Aorta (tissue), 5 donors: ENCODE measurements around the gene PODN. TPM values are rescaled to one million over a fixed set of nuclear protein-coding genes. Genes with fewer than 3 reads are reported as not detected.

Source experiments
- ATAC-seq: fragments of 200-7000 bp; cut with Tn5 transposase; one replicate; pipeline ENCODE4 v1.9.1; 2022; ENCODE audit warnings: moderate library complexity; ENCODE audit not compliant: low FRiP score
- DNase-seq, 2 donors: peaks; one replicate each; pipeline ENCODE4 v3.0.0-alpha.2; 2020
- H3K27ac ChIP-seq, 2 donors: one replicate each; pipeline ENCODE4 v1.5.1; 2013; ENCODE audit warnings: low read length in 2 of 2, mild to moderate bottlenecking in 2 of 2, moderate library complexity in 2 of 2, control low read depth in 1 of 2, inconsistent platforms in 1 of 2, low read depth in 1 of 2
- H3K27me3 ChIP-seq, 2 donors: one replicate each; pipeline ENCODE4 v1.6.1; 2013; ENCODE audit warnings: control low read depth in 1 of 2, low read length in 1 of 2, mild to moderate bottlenecking in 1 of 2, moderate library complexity in 1 of 2; ENCODE audit not compliant: insufficient read depth in 2 of 2, control insufficient read depth in 1 of 2
- H3K36me3 ChIP-seq, 2 donors: one replicate each; pipeline ENCODE4 v1.6.1; 2013; ENCODE audit warnings: control low read depth in 1 of 2, low read length in 1 of 2, mild to moderate bottlenecking in 1 of 2; ENCODE audit not compliant: insufficient read depth in 2 of 2, control insufficient read depth in 1 of 2
- H3K4me1 ChIP-seq, 2 donors: one replicate each; pipeline ENCODE4 v1.6.1; 2013; ENCODE audit warnings: low read length in 2 of 2, control low read depth in 1 of 2, mild to moderate bottlenecking in 1 of 2, moderate library complexity in 1 of 2; ENCODE audit not compliant: insufficient read depth in 2 of 2, control insufficient read depth in 1 of 2
- H3K4me3 ChIP-seq, 2 donors: one replicate each; pipeline ENCODE4 v1.5.1; 2013; ENCODE audit warnings: low read length in 2 of 2, control low read depth in 1 of 2, mild to moderate bottlenecking in 1 of 2
- H3K9me3 ChIP-seq: one replicate; pipeline ENCODE4 v1.6.1; 2013; ENCODE audit warnings: mild to moderate bottlenecking, low read length; ENCODE audit not compliant: control insufficient read depth
- WGBS, 2 donors: extraction: QIAGEN DNeasy Blood & Tissue Kit; methylation state at CpG; one replicate each; pipeline ENCODE4 v1.1.7; 2013; 5-methylcytosine and 5-hydroxymethylcytosine counted together
- intact Hi-C, 2 donors: fragments of 100-400 bp; cut with DNase I; formaldehyde crosslinking; loops; one replicate each; pipeline versions ENCODE4 v1.14.2 to v1.15.0; 2022
- polyA plus RNA-seq, 2 donors: library from polyadenylated mRNA; stranded (reverse); fragments of 200-250 nt; gene quantifications; one replicate each; pipeline ENCODE4 v1.2.3, GENCODE V29; 2013
- total RNA-seq, 2 donors: library from RNA; stranded (reverse); fragmentation: NEBNext Ultra II Directional; extraction: Animal tissue kit (Norgen Biotek cat#: 25700); gene quantifications; one replicate each; pipeline ENCODE4 v1.2.1, GENCODE V29; 2021
- donor health status: healthy with polysubstance abuse.
- donor health status: Bipolar disorder and iron deficiency.
- donor health status: DM: no; HTN: no; CAD: no.
- donor health status: DM: no; HTN: no; CAD: no.
- donor health status: DM: yes; HTN: yes; CAD: no.

Gene PODN
- total and polyA plus RNA-seq, 4 donors: 14.3 to 152 (median 53.8) TPM

GRCh38 chr1:53088616-53089300 lies 26.7 kb downstream of the PODN start:
- no peaks in the 10 kb centered on the region for H3K4me1 ChIP-seq
- ATAC-seq: no peak
- intact Hi-C loops: no loop called here
- H3K27ac ChIP-seq: no peak overlapping the region
- H3K9me3 ChIP-seq: no peaks in the 10 kb centered on the region
- no peaks in the 10 kb centered on the region for H3K36me3 ChIP-seq
- no peaks in the 10 kb centered on the region for H3K27me3 ChIP-seq
- WGBS, 2 donors: 89 to 94% methylated on average over 19 of the region's 19 CpGs
- no peak for DNase-seq
- no peak overlapping the region for H3K4me3 ChIP-seq

DNA sequence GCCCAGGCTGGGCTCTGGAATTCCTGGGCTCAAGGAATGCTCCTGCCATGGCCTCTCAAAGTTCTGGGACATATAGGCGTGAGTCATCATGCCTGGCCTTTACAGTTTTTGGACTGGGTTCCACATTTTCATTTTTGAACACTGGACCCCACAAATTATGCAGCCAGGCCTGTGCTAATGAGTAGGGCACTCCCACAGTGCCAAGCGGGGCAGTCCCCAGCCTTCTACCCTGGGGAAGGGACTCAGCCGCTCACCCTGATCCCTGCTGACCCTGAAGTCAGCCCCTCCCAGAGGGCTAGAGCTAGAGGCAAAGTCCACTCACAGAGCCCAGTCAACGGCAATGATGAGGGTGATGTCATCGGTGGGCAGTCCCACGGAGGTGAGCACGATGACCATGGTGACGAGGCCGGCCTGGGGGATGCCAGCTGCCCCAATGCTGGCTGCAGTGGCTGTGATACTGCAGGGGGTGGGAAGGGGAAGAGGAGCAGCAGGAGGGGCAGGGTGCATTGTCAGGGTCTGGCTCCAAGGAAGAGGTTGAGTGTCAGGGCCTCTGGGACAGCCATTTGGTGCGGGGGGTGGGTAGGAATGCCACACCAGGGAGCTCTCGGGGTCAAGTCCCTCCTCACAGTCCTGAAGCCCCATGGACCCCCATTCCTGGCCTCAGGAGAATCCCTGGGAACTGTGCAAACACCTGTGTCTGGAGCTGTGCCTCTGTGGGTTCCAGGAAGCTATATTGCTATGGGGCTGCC lies 27.6 kb downstream of the PODN start:
- DNase-seq (no peak), ATAC-seq (no peak)
- intact Hi-C loops: no loop called here
- Histone ChIP-seq H3K36me3 (no peaks in the 10 kb centered on the region), H3K27ac (no peak overlapping the region), H3K27me3 (no peaks in the 10 kb centered on the region), H3K4me1 (no peaks in the 10 kb centered on the region), H3K9me3 (no peaks in the 10 kb centered on the region), H3K4me3 (no peak overlapping the region)
- 91 to 93% methylated on average over 11 of the region's 11 CpGs for WGBS, 2 donors

- peak in 1 of 2 donors; percentile 66 for DNase-seq
- intact Hi-C loops: no loop called here
- no peaks in the 10 kb centered on the region for H3K36me3 ChIP-seq
- no peak overlapping the region for H3K4me3 ChIP-seq
- no peak overlapping the region for H3K27ac ChIP-seq
- H3K27me3 ChIP-seq: no peaks in the 10 kb centered on the region
- no peaks in the 10 kb centered on the region for H3K4me1 ChIP-seq
- ATAC-seq: no peak
- no peaks in the 10 kb centered on the region for H3K9me3 ChIP-seq
- 79 to 86% methylated on average over 37 of the region's 37 CpGs for whole genome bisulfite sequencing, 2 donors
These were observed 28.5 kb downstream of the PODN start for GRCh38 chr1:53090227-53091147.

GRCh38 chr1:53091841-53092645 lies 30.0 kb downstream of the PODN start:
- ATAC-seq (no peak), DNase-seq (no peak)
- no peaks in the 10 kb centered on the region for H3K4me1 ChIP-seq
- H3K27me3 ChIP-seq: no peaks in the 10 kb centered on the region
- WGBS, 2 donors: 50 to 56% methylated on average over 26 of the region's 26 CpGs
- H3K9me3 ChIP-seq: no peaks in the 10 kb centered on the region
- H3K27ac ChIP-seq: no peak overlapping the region
- no peaks in the 10 kb centered on the region for H3K36me3 ChIP-seq
- H3K4me3 ChIP-seq: no peak overlapping the region
- intact Hi-C loops: no loop called here

DNA sequence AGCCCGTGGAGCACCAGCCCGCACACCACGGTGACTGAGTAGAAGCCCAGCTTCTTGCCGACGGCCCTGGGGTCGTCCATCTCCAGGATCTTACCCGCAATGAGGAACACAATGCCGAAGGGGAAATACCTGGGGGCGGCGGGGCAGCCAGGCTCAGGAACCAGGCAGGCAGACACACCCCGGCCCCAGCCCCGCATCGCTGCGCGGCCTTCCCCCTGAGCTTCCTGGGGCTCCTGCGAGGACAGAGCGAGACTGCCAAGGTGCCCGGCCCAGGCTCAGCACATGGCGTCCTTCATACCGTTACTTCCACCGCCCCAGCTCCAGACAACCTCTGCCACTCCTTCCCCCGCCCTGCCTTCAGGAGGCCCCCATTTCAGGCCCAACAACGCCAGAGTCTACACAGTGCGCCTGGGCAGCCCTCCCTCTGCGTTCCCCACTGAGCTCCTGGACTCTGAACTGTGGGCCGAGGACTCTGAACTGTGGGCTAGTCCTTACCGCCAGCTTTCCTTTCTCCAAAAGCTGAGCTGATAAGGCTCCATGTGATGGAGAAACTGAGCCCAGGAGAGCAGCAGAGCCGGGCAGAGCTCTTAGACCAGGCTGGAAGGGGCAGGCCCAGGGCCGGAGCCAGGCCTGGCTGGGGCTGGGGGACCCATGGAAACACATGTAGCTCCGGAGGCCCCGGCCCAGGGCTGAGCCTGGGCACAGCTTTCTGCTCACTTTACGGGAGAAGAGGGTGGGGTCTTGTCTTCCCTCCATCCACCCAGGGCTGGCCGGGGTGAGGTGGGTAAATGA lies 30.8 kb downstream of the PODN start:
- Histone ChIP-seq H3K9me3 (no peaks in the 10 kb centered on the region), H3K36me3 (no peaks in the 10 kb centered on the region), H3K27me3 (no peaks in the 10 kb centered on the region), H3K4me1 (no peaks in the 10 kb centered on the region), H3K4me3 (no peak overlapping the region), H3K27ac (no peak overlapping the region)
- intact Hi-C loops: no loop called here
- DNase-seq: no peak
- no peak for ATAC-seq
- WGBS, 2 donors: 93 to 94% methylated on average over 33 of the region's 33 CpGs

DNA sequence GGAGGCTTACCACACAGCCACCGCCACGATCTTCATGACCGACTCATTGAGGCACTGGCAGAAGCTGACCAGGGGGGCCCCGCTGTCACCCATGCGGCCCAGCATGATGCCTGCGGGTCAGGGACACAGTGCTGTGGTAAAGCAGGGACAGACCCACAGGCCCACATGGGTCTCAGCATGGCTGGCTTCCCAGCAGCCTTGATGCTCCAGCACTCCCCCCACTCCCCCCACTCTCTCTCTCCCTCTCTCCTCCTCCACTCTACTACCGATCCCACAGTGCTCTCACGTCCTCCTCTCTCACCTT lies 31.4 kb downstream of the PODN start:
- WGBS, 2 donors: 91 to 95% methylated on average over 8 of the region's 8 CpGs

DNA sequence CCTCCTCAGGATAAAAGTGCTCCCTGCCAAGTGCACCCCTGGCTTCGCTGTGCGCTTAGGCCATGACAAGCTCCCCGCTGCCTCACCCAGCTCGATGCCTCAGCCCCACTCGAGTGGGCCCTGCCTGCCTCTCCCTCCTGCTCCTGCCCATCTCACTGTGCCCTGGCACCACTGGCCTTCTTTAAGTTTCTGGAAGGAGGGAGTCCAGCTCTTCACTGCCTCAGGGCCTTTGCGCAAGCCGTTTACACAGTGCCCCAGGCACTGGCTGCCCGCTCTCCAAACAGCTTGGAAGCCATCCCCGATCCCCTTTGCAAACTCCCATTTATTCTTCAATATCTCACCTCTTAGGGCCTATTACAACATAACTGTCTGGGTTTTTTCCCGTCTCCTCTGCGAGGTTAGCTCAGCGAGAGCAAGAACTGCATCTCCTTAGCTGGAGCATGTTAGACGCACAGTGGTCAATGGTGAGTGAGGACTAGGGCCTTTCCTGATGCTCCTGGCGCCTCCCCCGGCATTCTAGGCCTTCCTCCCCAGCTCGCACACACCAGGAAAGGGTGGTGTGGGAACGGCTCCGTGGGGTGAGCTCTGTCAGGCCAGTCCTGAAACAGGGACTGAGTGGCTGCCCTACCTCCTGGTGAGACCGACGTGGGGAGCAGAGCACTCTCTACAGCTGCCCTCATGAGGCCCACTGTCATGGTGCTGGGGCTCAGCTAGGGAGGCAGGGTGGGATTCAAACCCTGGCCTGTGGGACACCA lies 31.9 kb downstream of the PODN start:
- WGBS, 2 donors: 96% methylated on average over 20 of the region's 20 CpGs
- Histone ChIP-seq H3K4me1 (no peaks in the 10 kb centered on the region), H3K4me3 (no peak overlapping the region), H3K36me3 (no peaks in the 10 kb centered on the region), H3K9me3 (no peaks in the 10 kb centered on the region), H3K27me3 (no peaks in the 10 kb centered on the region), H3K27ac (no peak overlapping the region)
- intact Hi-C loops: no loop called here
- ATAC-seq (no peak), DNase-seq (no peak)

More for the DNA sequence above, 31.4 kb downstream of the PODN start:
- DNase-seq (no peak), ATAC-seq (no peak)
- intact Hi-C loops: no loop called here
- H3K9me3 ChIP-seq: no peaks in the 10 kb centered on the region
- H3K4me3 ChIP-seq: no peak overlapping the region
- H3K36me3 ChIP-seq: no peaks in the 10 kb centered on the region
- no peaks in the 10 kb centered on the region for H3K4me1 ChIP-seq
- no peaks in the 10 kb centered on the region for H3K27me3 ChIP-seq
- no peak overlapping the region for H3K27ac ChIP-seq
